GM10266 (cell line): Measurements from ENCODE around the gene DRD3.

ENCODE experiments used
- DNase-seq: peaks from one replicate; pipeline ENCODE4 v3.0.0; 2012; ENCODE audit errors: extremely low spot score
- TF ChIP-seq, protein P1 (sequence below): IDR thresholded peaks from 2 replicates; pipeline ENCODE4 v1.5.1; 2012; ENCODE audit warnings: mild to moderate bottlenecking, low read depth; ENCODE audit not compliant: control insufficient read depth, insufficient read depth; ENCODE audit errors: missing control alignments

Gene DRD3

DNA sequence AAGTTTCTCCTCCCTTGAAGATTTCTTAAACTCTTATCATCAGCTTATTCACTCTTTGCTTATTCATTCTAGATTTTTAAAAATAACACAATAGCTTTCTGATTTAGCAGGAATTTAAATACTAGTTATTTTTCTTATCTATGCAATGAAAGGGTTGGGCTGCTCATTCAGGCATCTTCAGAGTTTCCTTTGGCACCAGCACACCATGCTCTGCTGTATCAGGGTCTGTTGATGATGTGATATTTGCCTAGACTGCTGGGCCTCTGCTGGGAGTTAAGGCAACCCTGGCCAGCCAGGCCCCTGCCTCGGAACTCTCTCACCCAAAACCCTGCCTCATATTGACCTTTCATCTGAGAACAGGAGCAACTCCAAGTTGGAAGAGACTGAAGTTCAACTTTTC lies 35.0 kb downstream of the DRD3 start:
- DNase-seq = no peak

DNA sequence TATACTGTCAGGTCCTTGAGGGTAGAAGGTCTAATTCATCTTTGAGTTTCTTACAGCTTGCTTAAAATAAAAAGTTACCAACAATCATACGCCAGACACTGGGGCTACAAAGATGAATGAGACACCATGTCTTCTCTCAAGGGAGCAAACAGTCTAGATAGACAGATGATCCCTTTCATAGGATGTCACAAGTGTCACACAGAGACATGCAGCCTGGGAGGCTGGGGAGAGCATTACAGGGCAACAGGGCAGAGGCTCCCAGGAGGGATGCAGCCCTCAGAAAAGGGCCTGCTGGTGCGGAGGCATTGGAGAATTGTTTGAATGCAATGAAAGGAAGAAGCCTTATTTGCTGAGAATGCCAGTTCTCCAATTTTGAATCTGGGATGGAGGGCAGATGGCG lies 39.0 kb downstream of the DRD3 start:
- DNase-seq = no peak
- TF ChIP-seq, protein P1, sequence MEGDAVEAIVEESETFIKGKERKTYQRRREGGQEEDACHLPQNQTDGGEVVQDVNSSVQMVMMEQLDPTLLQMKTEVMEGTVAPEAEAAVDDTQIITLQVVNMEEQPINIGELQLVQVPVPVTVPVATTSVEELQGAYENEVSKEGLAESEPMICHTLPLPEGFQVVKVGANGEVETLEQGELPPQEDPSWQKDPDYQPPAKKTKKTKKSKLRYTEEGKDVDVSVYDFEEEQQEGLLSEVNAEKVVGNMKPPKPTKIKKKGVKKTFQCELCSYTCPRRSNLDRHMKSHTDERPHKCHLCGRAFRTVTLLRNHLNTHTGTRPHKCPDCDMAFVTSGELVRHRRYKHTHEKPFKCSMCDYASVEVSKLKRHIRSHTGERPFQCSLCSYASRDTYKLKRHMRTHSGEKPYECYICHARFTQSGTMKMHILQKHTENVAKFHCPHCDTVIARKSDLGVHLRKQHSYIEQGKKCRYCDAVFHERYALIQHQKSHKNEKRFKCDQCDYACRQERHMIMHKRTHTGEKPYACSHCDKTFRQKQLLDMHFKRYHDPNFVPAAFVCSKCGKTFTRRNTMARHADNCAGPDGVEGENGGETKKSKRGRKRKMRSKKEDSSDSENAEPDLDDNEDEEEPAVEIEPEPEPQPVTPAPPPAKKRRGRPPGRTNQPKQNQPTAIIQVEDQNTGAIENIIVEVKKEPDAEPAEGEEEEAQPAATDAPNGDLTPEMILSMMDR = no peak

More for the DNA sequence above, 35.0 kb downstream of the DRD3 start:
- TF ChIP-seq, protein P1 = no peak

DNA sequence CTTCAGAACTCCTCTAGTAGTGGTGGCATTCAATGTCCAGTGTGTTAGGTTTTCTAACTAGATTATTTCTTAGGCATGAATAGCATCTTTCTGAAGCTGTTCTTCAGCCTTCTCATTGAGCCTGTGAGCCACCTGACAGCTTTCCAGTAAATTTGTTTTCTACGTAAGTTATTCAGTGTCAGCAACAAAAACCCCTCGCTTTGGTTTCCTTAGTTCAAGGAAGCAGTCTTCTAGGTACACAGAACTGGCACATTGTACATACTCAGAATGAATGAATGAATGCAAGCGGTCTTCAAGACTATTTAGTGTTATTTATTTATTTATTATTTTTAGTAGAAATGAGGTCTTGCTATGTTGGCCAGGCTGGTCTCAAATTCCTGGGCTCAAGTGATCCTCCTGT lies 44.9 kb downstream of the DRD3 start:
- TF ChIP-seq, protein P1 = no peak
- no peak for DNase-seq

DNA sequence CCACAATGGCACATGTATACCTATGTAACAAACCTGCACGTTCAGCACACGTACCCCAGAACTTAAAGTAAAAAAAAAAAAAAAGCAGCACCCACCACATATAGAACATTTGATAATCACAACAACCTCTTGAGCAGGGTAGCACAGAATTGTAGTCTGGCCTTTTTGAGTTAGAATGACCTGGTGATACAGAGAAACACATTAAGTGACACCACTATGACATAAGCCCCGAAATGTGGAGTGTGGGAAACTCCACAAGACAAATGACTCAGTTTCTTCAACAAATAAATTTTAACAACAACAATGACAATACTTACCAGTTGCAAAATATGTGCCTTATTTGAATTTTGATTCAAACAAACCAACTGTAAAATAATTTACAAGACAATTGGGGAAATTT lies 46.4 kb downstream of the DRD3 start:
- DNase-seq = no peak
- TF ChIP-seq, protein P1 = no peak

DNA sequence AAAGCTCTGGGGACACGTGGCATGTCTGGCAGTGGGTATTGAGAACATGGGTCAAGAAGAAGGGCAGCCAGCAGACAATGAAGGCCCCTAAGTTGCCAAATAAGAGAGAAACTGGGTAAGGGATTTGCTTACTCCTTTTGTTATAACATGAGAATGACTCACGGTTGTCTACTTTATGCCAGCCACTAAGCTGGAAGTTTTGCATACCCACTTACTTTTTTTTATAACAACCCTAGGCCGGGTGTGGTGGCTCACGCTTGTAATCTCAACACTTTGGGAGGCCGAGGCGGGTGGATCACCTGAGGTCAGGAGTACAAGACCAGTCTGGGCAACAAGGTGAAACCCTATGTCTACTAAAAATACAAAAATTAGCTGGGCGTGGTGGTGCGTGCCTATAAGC lies 50.0 kb downstream of the DRD3 start:
- TF ChIP-seq, protein P1 = no peak
- DNase-seq = no peak

DNA sequence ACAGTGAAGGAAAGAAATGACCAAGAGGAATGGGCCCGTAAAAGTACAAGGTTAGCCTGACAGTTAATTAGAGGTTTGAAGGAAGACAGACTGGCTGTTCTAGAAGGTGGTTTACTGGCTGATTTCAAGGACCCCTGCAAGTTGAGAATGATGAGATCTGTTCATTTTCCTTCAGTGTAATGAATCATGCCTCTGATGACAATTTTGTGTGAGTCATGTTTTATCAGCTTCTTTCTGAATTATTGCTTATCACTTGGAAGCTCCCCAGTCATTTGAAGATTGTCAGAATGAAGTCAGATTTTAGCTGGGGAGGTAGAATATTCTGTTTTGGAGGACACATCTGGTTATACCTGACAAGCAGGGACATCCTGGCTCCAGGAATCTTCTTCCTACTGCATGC lies 50.6 kb downstream of the DRD3 start:
- TF ChIP-seq, protein P1 = no peak
- DNase-seq = no peak

DNA sequence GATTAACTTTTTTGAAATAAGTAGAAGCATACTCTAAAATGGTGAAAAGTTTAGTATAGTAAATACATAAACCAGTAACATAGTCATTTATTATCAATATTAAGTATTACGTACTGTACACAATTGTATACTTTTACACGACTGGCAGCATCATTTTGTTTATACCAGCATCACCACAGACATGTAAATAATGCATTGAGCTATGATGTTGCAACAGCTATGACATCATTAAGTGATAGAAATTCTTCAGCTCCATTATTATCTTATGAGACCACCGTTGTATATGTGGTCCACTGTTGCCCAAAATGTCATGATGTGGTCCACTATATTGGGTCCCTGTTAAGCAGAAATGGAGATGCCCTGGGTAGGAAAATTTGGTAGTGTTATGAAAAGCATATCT lies 51.3 kb downstream of the DRD3 start:
- TF ChIP-seq, protein P1 = no peak
- no peak for DNase-seq
